NCI-H1105 treated with DMSO at 0.1 percent for 48 hours (cell line): ENCODE measurements around the gene TFRC.
"Not testable (repeated sequence)": the region's sequence is repeated elsewhere in the genome, so short reads cannot be mapped to it uniquely, and the experiment has no call there.

Experiments used
- DNase-seq: peaks from one replicate; lab custom pipeline; 2025; lab: John Stamatoyannopoulos, UW

The TFRC gene

DNA sequence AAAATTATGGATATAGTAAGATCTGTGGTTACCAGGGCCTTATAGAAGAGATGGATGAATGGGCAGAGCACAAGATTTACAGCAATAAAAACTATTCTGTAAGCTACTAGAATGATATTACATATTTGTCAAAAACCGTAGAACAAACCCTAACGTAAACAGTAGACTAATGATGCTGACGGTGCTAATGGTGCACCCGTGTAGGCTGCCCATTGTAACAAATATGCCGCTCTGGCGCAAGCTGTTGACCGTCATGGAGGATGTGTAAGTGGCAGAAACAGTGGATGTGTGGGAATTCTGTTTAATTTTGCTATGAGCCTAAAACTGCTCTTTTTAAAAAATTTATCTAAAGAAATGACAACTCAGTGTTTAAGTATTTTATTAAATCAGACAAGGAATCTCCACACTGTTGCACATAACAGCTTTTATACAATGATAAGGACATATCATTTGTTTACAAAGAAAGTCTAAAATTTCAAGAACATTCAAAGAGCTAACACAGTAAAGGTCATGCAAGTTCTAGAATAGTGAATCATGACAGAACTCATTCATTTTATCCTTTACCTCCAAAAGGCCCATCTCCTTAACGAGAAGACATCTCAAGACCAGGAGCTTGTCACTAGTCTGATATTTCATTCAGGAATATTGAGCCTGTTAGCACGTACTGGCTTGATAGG, 32.8 kb downstream of the TFRC start:
- DNase-seq, result no peak

DNA sequence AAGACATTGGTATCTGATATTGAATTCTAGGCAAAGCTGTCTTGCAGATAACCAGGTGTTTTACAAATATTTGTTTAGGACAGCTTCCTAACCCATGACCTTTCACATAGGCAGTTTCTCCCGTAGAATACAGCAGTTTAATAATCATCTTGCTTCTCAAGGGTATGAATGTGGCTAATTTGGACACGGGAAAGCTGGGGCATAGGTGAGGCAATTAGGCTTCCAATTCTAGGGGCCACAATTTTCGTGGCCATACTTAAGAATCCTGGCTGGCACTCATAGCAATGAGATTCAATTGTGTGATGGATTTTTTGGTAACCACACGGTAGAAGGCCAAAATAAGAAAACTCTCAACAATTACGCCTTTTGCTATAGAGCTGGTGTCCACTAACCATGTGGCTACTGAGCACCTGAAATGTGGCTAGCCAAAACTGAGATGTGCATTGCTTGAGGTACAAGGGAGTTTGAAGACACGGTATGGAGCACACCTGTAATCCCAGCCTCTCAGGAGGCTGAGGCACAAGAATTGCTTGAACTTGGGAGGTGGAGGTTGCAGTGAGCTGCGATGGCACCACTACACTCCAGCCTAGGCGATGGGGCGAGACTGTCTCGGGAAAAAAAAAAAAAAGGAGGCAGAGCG, 34.4 kb downstream of the TFRC start:
- no peak for DNase-seq

DNA sequence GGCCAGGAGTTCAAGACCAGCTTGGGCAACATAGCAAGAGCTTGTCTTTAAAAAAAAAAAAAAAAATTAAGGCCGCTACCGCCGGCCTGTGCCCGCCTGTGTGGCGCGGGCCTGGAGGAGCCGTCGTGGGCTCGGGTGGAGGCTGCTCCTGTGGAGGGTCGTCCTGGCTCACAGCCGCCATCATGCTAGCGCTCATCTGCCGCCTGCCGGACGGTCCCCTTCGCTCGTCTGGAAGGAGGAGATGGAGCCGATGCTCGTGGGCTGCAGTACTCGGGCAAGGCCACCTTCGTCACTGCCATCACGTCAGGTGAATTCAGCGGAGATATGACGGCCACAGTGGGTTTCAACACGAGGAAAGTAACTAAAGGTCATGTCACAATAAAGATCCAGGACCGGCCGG, 37.4 kb downstream of the TFRC start:
- DNase-seq, result no peak

DNA sequence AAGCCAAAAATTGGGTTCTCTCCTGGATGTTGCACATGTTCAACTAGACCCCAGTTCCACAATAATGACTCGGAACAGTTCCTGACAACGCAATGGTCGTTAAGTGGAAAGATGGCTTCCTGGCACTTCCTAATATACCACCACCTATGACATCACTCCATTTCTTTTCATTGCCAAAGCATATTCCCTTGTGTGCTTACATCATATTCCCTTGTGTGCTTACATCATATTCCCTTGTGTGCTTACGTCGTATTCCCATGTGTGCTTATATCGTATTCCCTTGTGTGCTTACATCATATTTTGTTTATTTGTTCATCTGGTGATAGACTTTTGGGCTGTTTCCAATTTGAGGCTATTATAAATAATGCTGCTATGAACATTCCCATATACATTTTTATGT, 39.2 kb downstream of the TFRC start:
- no peak for DNase-seq

DNA sequence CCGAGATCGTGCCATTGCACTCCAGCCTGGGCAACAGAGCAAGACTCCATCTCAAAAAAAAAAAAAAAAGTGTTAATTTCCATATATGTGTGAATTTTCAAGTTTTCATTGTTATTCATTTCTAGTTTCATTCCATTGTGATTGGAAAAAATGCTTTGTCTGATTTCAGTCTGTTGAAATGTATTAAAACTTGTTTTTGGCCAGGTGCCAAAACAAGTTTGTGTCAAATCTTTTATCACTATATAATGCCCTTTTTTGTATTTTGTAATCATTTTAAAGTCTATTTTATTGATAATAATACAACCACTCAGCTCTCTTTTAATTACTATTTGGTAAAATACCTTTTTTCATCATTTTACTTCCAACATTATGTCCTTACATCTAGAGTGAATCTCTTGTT, 42.5 kb downstream of the TFRC start:
- no peak for DNase-seq

DNA sequence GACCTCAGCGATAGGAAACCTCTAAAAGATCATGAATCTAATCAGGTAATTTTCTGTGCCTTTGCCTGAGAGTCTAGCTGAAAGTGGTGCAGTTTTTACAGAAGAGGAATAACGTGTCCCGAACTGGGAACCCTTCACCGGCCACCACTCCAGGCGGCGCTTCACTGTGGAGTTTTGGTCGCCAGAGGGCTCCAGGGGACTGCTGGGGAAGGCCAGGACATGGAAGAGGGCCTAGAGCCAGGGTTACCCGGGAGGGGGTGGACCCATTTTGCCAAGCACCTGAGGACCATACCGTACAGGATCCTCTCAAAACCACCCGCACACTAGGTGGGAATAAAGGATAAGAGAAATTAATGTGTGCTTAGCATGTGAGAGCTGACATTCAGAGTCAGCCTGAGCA, 55.8 kb downstream of the TFRC start:
- DNase-seq, result not testable (repeated sequence)

DNA sequence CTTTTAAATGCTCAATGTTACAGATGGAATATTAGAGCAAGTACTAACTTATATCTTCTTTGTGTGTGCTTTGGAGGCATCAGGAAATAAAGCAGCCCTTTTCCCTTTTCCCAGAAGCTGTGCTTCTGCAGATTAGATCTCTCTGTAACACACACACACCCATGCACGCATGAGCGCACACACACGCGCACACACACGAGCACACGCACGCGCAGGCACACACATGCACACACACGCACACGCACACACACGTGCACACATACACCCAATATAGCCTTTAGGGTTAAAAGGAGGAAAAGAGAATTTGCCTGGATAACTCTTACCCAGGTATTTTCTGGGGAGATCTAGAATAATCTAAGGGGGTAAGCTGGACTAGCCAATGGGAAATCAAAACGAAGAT, 56.9 kb downstream of the TFRC start:
- DNase-seq, result no peak

DNA sequence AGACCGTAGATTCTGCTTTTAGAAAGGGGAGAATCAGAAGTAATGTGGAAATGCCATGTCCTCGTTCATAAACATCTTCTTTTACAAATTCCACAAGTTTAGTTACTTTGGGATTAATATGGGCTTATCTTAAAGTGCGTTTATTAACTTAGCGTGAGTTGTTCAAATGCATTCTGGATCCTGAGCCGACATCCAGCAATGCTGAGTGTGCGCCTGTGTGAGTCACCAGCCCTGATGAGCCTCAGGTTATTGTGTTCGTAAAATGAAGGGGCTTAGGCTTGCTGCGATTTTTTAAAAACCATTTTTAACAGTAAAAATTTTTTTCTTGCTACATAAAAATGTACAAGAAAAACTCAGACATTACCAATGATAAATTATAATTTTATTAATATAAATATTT, 57.9 kb downstream of the TFRC start:
- DNase-seq, result no peak

DNA sequence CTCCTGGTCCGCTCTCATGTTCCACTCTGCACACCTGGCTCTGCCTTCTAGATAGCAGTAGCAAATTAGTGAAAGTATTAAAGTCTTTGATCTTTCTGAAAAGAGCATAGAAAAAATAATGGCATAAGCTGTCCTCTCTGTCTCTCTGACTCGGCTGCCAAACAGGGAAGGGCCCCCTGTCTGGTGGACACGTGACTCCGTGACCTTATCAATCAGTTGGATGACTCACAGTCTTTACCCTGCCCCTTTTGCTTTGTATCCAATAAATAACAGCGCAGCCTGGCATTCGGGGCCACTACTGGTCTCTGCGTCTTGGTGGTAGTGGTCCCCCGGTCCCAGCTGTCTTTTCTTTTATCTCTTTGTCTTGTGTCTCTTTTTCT, 59.4 kb downstream of the TFRC start:
- DNase-seq, result not testable (repeated sequence)

DNA sequence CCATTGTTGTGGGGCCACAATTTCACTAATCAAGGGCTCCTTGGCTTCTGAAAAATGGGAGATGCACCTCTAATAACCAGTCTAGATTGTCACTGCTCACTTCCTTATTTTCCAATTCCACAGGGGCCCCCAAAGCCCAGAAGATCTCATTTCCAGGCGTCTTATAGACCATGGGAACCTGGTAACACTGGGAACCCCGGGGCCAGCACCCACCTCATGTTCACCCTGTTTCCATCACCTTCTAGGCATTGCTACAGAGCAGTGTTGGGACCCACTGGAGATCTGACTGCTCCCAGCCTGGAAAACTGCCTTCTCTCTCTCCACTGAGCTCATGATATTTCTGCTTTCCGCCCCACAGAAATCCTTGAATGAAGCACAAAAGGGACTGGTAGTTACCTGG, 61.5 kb downstream of the TFRC start:
- DNase-seq, result no peak

DNA sequence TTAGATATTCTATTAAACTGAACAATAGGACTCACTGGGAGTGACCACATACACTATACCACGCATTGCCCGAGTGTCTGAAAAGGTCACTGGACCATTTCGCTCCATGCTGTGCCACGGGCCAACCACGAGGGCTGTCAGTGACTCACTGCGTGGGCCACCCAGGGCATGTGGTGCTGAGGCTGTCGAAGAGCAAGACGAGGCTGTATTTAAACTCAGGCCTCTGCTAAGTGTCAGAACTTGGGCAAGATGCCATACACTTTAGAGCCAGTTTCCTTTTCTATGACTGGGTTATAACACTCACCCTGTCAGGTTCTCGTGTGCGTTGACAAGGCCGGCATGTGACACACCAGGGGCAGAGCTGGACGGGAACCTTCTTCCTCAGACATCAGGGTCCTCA, 62.3 kb downstream of the TFRC start:
- DNase-seq, result not testable (repeated sequence)

DNA sequence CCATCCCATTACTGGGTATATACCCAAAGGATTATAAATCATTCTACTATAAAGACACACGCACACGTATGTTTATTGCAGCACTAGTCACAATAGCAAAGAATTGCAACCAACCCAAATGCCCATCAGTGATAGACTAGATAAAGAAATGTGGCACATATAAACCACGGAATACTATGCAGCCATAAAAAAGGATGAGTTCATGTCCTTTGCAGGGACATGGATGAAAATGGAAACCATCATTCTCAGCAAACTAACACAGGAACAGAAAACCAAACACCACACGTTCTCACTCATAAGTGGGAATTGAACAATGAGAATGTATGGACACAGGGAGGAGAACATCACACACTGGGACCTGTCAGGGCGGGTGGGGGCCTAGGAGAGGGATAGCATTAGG, 63.7 kb downstream of the TFRC start:
- DNase-seq, result not testable (repeated sequence)

DNA sequence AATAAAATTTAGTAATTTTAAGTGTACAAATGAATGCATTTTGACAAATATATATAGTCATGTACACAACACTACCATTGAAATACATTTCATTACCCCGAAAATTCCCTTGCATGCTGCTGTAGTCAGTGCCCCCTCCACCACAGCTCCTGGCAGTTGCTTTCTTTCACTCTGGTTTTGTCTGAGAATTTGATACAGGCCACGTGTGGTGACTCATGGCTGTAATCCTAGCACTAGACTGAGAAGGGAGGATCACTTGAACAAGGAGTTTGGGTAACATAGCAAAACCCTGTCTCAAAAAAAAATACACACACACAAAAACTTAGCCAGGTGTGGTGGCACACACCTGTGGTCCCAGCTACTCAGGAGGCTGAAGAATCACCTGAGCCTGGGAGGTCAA, 65.4 kb downstream of the TFRC start:
- no peak for DNase-seq

DNA sequence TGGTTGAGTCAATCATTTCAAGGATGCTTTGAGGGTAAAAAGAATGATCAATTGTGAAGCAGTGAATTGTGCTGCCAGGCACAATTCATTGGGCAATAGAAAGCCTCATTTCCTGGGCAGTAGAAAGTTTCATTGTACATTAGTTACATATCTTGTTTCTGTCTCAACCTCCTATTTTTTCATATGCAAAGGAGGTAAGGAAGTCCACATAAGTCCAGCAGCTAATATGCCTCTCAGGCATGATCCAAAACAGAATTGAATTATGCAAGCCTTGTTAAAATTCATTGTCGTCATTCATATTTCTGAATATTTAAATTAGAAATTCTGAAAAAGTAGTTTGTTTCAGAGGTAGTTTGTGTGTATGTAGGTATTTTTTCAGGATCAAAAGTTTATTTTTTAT, 65.8 kb downstream of the TFRC start:
- DNase-seq, result no peak

DNA sequence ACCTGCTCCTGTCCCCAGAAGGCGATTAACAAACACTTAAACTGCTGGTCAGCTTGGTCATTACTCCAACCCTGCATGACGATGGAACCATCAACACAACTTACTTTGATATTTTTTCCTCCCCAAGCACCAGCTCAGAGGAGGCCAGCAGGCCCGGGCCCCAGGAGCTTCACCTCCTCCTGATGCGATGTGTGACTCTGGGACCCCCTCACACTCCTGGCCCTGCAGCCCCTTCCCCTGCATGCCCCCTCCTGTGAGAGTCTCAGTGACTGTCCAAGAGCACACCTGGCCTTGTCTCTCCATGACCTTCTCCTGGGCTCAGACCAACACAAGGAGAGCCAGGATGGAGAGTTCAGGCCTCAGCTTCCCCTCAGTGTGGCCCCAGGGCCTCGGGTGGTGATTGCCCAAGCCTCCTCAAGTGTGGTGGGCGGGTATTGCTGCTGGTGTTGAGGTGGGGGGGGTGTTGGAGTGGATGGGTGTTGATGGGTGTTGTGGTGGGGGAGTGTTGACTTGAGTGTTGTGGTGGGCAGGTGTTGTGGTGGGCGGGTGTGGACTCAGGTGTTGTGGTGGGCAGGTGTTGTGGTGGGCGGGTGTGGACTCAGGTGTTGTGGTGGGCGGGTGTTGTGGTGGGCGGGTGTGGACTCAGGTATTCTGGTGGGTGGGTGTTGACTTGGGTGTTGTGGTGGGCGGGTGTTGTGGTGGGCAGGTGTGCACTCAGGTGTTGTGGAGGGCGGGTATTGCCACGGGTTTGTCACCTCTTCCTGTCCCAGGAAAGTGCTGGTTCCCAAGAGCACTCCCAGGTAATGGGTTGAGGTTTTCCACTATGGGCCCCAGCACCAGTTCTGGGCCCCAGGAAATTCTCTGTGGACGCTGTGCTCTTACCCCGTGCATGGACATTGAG, 68.1 kb downstream of the TFRC start:
- no peak for DNase-seq

DNA sequence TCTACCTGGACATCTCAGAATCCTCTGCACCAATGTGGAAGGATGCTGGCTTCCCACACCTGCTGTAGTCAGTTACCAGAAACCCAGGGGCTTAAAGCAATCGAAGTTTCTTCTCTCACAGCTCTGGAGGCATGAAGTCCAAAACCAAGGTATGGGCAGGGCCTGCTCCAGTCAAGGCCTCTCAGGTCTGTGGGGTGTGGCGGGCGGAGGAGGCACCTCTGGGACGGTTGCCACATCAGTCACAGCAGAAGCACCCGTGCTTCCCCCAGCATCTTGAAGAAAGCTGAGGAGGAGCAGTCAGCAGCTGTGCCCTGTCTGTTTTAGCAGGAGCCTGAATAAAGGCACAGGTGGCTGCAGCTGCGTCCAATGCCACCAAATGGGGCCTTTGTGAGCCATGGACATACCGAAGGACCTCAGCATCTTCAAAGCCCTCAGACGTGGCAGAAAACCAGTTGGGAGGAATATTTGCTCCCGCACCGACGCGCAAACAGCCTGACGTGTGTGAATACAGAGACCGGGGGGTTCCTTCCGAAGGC, 68.9 kb downstream of the TFRC start:
- no peak for DNase-seq

DNA sequence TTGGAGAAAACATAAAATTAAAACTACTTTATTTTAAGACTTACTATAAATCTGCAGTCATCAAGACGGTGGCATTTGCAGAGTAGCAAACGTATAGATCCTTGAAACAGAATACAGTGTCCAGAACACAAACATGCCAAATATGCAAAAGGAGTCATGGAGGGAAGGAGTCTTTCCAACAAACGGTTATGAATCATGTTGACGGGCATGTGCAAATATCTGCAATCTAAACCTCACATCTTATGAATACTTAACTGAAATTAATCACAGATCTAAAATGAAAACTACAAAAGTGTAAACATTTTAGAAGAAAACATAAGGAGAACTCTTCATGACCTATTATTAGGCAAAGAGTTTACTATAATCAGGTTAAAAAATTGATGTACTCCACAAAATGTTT, 69.4 kb downstream of the TFRC start:
- no peak for DNase-seq

DNA sequence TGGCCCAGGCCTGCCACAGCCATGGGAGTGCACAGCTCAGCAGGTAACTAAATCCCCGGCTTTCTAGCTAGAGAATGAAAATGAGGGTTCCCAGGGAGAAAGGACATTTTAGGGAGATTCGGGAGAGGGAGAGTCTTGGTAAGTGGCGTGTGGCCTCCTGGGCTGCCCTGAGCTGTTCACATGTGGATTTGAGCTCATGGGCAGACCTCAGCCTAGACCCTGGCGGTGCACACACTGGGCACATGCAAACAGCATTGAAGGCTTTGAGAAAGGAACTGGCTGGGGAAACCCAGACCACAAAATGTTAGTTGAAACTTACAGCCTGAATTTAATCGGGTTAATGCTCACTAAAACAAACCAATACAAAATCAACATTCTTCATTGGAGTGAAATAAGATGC, 72.4 kb downstream of the TFRC start:
- no peak for DNase-seq

DNA sequence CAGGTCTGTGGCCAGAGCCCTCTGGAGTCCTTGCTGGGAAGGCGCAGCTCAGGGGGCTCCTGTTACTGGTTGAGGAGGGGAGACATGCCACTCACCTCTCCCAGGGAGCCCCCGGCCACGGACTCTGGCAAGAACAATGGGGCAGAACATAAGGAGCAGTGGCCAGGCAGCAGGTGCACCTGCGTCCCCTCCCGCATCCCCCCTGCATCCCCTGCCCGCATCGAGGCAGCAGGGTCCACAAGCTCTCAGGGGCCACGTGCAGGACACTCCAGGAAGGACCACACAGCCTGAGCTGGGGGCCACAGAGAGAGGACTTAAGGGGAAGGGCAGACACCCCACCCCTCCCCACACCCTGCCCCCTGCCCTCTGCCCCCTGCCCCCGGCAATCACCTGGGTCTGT, 73.0 kb downstream of the TFRC start:
- DNase-seq, result no peak

DNA sequence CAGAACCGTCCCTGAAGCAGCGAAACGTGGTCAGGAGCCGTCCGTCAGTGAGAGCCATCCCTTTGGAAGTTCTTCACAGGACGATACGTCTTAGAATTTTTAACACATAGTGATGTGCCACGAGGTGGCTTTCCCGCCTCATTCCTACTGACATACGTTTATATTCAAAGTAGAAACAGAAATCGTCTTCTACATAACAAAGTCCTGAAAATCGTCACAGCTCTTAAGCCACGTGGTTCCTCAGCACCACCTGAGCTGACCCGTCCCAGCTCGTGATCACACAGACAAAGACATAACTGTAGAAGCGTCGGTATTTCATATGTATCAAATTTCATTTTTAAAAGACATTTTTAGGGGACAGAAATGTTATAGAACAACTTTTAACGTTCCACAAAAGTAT, 73.5 kb downstream of the TFRC start:
- DNase-seq, result no peak

DNA sequence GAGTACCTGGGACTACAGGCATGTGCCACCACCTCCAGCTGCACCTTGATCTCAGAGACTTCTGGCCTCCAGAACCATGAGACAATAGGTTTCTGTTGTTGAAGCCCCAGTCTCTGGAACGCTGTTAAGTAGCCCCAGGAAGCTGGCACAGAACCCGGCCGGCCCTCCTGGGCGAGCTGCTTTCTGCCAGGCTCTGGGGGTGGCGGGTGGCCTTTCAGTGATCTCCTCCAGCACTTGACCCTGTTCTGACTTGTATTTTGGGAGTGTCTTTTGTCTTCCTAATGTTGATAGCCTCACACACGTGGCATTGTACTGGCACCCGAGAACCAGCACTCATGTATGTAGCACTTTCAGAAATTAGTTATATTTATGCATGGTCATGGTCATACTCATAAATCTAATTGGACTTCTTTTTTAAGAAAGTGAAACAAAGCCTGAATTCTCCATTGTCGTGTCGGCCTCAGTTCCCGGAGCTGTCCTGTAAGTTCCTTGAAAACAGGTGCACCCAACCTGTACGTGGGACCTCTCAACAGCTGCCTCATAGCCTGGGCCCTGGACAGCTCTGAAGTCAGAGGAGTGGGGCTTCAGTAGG, 74.0 kb downstream of the TFRC start:
- DNase-seq, result no peak

DNA sequence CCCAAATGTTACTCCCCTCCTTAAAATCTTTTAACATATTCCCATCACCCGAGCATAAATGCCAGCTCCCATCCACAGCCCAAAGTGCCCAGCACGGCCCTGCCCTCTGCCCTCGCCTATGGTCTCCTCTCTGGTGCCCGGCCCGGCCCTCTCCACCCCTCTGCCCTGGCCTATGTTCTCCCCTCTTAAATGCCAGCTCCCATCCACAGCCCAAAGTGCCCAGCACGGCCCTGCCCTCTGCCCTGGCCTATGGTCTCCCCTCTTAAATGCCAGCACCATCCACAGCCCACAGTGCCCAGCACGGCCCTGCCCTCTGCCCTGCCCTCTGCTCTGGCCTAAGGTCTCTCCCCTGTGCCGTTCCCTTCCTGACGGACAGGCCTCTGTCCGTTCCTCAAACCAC, 76.6 kb downstream of the TFRC start:
- not testable (repeated sequence) for DNase-seq
